A549 treated with DMSO at 1 μM for 4 hours (cell line): ENCODE data around the gene DLK1. TPM values are rescaled to one million over a fixed set of nuclear protein-coding genes. Genes with fewer than 3 reads are reported as not detected.

Experiments
- total RNA-seq: library from RNA; stranded (reverse); fragments of 200-300 nt; extraction: Qiagen RNA extraction; gene quantifications from 5 replicates; pipeline ENCODE4 v1.2.3, GENCODE V29; 2022; ENCODE audit warnings: low read depth

The DLK1 gene
- 0.11 to 0.80 TPM (median 0.36 TPM) in 5 replicates for total RNA-seq

GRCh38 chr14:100726550-100727085 is at the start of gene DLK1:
TSS of gene DLK1 (plus strand) at chr14:100726892. CDS start at chr14:100727069, 177 bp downstream.

Other genes starting within 250 kb of the DLK1 start
- gene BEGAIN, start 139.5 kb upstream of the DLK1 start, total RNA-seq: 8.2 to 13.7 TPM (median 10.0 TPM) in 5 replicates
- gene MEG3, start 99.2 kb downstream of the DLK1 start, total RNA-seq: 51.9 to 85.3 TPM (median 73.9 TPM) in 5 replicates
- 0.33 to 0.38 TPM (median 0.35 TPM) in 5 replicates for gene RTL1, start 176.8 kb downstream of the DLK1 start, total RNA-seq